OCI-LY1 (cell line): ENCODE results near the gene USP22.
"Not testable (repeated sequence)": the region's sequence is repeated elsewhere in the genome, so short reads cannot be mapped to it uniquely, and the experiment has no call there.

Experiments
- H2AFZ ChIP-seq: fragments of 200-600 bp; sonication (generic), shearing (Covaris generic); 2 replicates; pipeline ENCODE4 v1.6.0; 2014; ENCODE audit warnings: antibody characterized with exemption, mild to moderate bottlenecking, low read length
- H3F3A ChIP-seq: fragments of 200-600 bp; sonication (generic), shearing (Covaris generic); 2 replicates; pipeline ENCODE4 v1.6.0; 2014; ENCODE audit warnings: mild to moderate bottlenecking, antibody characterized with exemption, low read length, moderate library complexity; ENCODE audit not compliant: insufficient read depth
- H3K27ac ChIP-seq: fragments of 200-600 bp; sonication (generic); 2 replicates; pipeline ENCODE4 v1.5.1; 2014; ENCODE audit warnings: low read length, mixed run types, mild to moderate bottlenecking, low read depth; ENCODE audit not compliant: poor library complexity, severe bottlenecking
- H3K27me3 ChIP-seq: fragments of 200-600 bp; sonication (generic); 2 replicates; pipeline ENCODE4 v1.6.0; 2014; ENCODE audit warnings: antibody characterized with exemption, mild to moderate bottlenecking, low read length, moderate library complexity; ENCODE audit not compliant: insufficient read depth
- H3K36me3 ChIP-seq: fragments of 200-600 bp; sonication (generic); 2 replicates; pipeline ENCODE4 v1.6.1; 2014; ENCODE audit warnings: mild to moderate bottlenecking, antibody characterized with exemption, low read length, moderate library complexity, mixed read lengths; ENCODE audit not compliant: insufficient read depth
- H3K4me1 ChIP-seq: fragments of 200-600 bp; sonication (generic); 2 replicates; pipeline ENCODE4 v1.5.1; 2014; ENCODE audit warnings: mild to moderate bottlenecking, low read length, moderate library complexity; ENCODE audit not compliant: insufficient read depth, severe bottlenecking
- H3K4me2 ChIP-seq: fragments of 200-600 bp; sonication (generic), shearing (Covaris generic); 2 replicates; pipeline ENCODE4 v1.6.1; 2014; ENCODE audit warnings: low read length
- H3K4me3 ChIP-seq: fragments of 200-600 bp; sonication (generic); 2 replicates; pipeline ENCODE4 v1.5.1; 2014; ENCODE audit warnings: low read length, low read depth, mild to moderate bottlenecking, mixed read lengths; ENCODE audit not compliant: poor library complexity, severe bottlenecking
- H3K79me2 ChIP-seq: fragments of 200-600 bp; shearing (Covaris generic); 2 replicates; pipeline ENCODE4 v1.6.1; 2016; ENCODE audit warnings: mixed run types, low read length, mixed read lengths; ENCODE audit not compliant: insufficient read depth
- H3K9ac ChIP-seq: fragments of 200-600 bp; sonication (generic), shearing (Covaris generic); 2 replicates; pipeline ENCODE4 v1.6.1; 2014; ENCODE audit warnings: mild to moderate bottlenecking, low read length, mixed read lengths
- H3K9me2 ChIP-seq: fragments of 200-600 bp; sonication (generic), shearing (Covaris generic); 2 replicates; pipeline ENCODE4 v1.6.1; 2014; ENCODE audit warnings: low read depth, mild to moderate bottlenecking, low read length, mixed read lengths
- H3K9me3 ChIP-seq: fragments of 200-600 bp; shearing (Covaris generic); 2 replicates; pipeline ENCODE4 v1.6.1; 2014; ENCODE audit warnings: low read length, mixed read lengths
- H4K20me1 ChIP-seq: fragments of 200-600 bp; sonication (generic), shearing (Covaris generic); 2 replicates; pipeline ENCODE4 v1.6.0; 2016; ENCODE audit warnings: mild to moderate bottlenecking, low read length; ENCODE audit not compliant: insufficient read depth
- CTCF ChIP-seq: fragments of 200-600 bp; sonication (generic), shearing (Covaris generic); IDR thresholded peaks from 2 replicates; pipeline ENCODE4 v1.5.1; 2017; ENCODE audit warnings: mild to moderate bottlenecking, antibody characterized with exemption, low read length, moderate library complexity, mixed read lengths
- EZH2 ChIP-seq: fragments of 200-600 bp; sonication (generic), shearing (Covaris generic); IDR thresholded peaks from 2 replicates; pipeline ENCODE4 v1.8.0; 2017; ENCODE audit warnings: borderline replicate concordance, mixed run types, mild to moderate bottlenecking, antibody characterized with exemption, low read length, moderate library complexity, mixed read lengths

USP22 gene

GRCh38 chr17:21059761-21060160 is 16.9 kb upstream of the USP22 start:
- Histone ChIP-seq H3K4me1 (peaks cover 17% of the 10 kb centered on the region), H3K27ac (no peak overlapping the region), H2AFZ (no peak overlapping the region), H3K9me2 (no peaks in the 10 kb centered on the region), H3K9ac (no peak overlapping the region), H3K9me3 (no peaks in the 10 kb centered on the region), H3K27me3 (no peaks in the 10 kb centered on the region), H3K4me3 (no peak overlapping the region), H3K4me2 (no peak overlapping the region), H4K20me1 (no peaks in the 10 kb centered on the region), H3K79me2 (no peaks in the 10 kb centered on the region), H3F3A (no peaks in the 10 kb centered on the region), H3K36me3 (no peaks in the 10 kb centered on the region)
- TF ChIP-seq EZH2 (no peak), CTCF (no peak)

- H3K4me1 ChIP-seq: peaks cover 30% of the 10 kb centered on the region
- no peaks in the 10 kb centered on the region for H3K36me3 ChIP-seq
- H3K9me2 ChIP-seq: no peaks in the 10 kb centered on the region
- H3K79me2 ChIP-seq: no peaks in the 10 kb centered on the region
- H3K27ac ChIP-seq: no peak overlapping the region
- H3F3A ChIP-seq: no peaks in the 10 kb centered on the region
- H3K4me2 ChIP-seq: no peak overlapping the region
- TF ChIP-seq EZH2: no peak
- TF ChIP-seq CTCF: no peak
- no peak overlapping the region for H3K4me3 ChIP-seq
- no peaks in the 10 kb centered on the region for H3K27me3 ChIP-seq
- H3K9me3 ChIP-seq: no peaks in the 10 kb centered on the region
- no peak overlapping the region for H3K9ac ChIP-seq
- no peaks in the 10 kb centered on the region for H4K20me1 ChIP-seq
- no peak overlapping the region for H2AFZ ChIP-seq
These were observed 15.5 kb upstream of the USP22 start for GRCh38 chr17:21058098-21058893.

- H4K20me1 ChIP-seq, H3K9ac ChIP-seq, H3K36me3 ChIP-seq, H3K9me3 ChIP-seq, H3K27me3 ChIP-seq, H3F3A ChIP-seq, H2AFZ ChIP-seq, H3K4me3 ChIP-seq, H3K79me2 ChIP-seq, H3K9me2 ChIP-seq: not testable (repeated sequence)
- H3K4me1 ChIP-seq: peaks cover 38% of the 10 kb centered on the region
- H3K4me2 ChIP-seq: peak overlapping the region; percentile 61
- peak overlapping the region; percentile 67 for H3K27ac ChIP-seq
These were observed 10.2 kb upstream of the USP22 start for GRCh38 chr17:21053056-21053455.

- H3K4me2 ChIP-seq: no peak overlapping the region
- H3K9me3 ChIP-seq: no peaks in the 10 kb centered on the region
- H3K36me3 ChIP-seq: no peaks in the 10 kb centered on the region
- no peak overlapping the region for H3K27ac ChIP-seq
- H3K9ac ChIP-seq: no peak overlapping the region
- no peaks in the 10 kb centered on the region for H3K79me2 ChIP-seq
- H3K9me2 ChIP-seq: no peaks in the 10 kb centered on the region
- H3F3A ChIP-seq: no peaks in the 10 kb centered on the region
- TF ChIP-seq EZH2 (no peak), CTCF (no peak)
- no peaks in the 10 kb centered on the region for H4K20me1 ChIP-seq
- no peak overlapping the region for H2AFZ ChIP-seq
- peaks cover 35% of the 10 kb centered on the region for H3K4me1 ChIP-seq
- no peak overlapping the region for H3K4me3 ChIP-seq
- no peaks in the 10 kb centered on the region for H3K27me3 ChIP-seq
These were observed 6.6 kb upstream of the USP22 start for GRCh38 chr17:21049457-21049856.
